GM19468 (cell line): ENCODE data around the gene PIGV.

ENCODE experiments used
- ATAC-seq: cut with Tn5 transposase; IDR thresholded peaks from one replicate; pipeline ENCODE4 v1.9.1; 2021; ENCODE audit warnings: mild to moderate bottlenecking, moderate library complexity, moderate number of reproducible peaks; ENCODE audit not compliant: unreplicated experiment; ENCODE audit errors: extremely low read depth

PIGV gene

GRCh38 chr1:26787706-26788514, at the start of gene PIGV:
PIGV (plus strand) TSS chr1:26787950; CDS start chr1:26790816, 2,866 bp downstream.
- ATAC-seq, result peak; percentile 38

- ATAC-seq, result no peak
Observed at GRCh38 chr1:26739329-26739914, 48.3 kb upstream of the PIGV start.

- ATAC-seq, result no peak
Observed at GRCh38 chr1:26740023-26740634, 47.6 kb upstream of the PIGV start.

- no peak for ATAC-seq
Observed at GRCh38 chr1:26740952-26741351, 46.8 kb upstream of the PIGV start.

- ATAC-seq, result no peak
Observed at GRCh38 chr1:26743426-26744059, 44.2 kb upstream of the PIGV start.

GRCh38 chr1:26744075-26744959, 43.4 kb upstream of the PIGV start:
- peak; percentile 89 for ATAC-seq

- ATAC-seq, result no peak
Observed at GRCh38 chr1:26745191-26745590, 42.6 kb upstream of the PIGV start.

GRCh38 chr1:26747048-26747447, 40.7 kb upstream of the PIGV start:
- ATAC-seq, result no peak

GRCh38 chr1:26748351-26748750, 39.4 kb upstream of the PIGV start:
- no peak for ATAC-seq

GRCh38 chr1:26749458-26749857, 38.3 kb upstream of the PIGV start:
- no peak for ATAC-seq

GRCh38 chr1:26750428-26750827, 37.3 kb upstream of the PIGV start:
- ATAC-seq, result no peak

- ATAC-seq, result no peak
Observed at GRCh38 chr1:26752519-26752918, 35.2 kb upstream of the PIGV start.

- ATAC-seq, result no peak
Observed at GRCh38 chr1:26754086-26754874, 33.5 kb upstream of the PIGV start.

GRCh38 chr1:26758358-26758757, 29.4 kb upstream of the PIGV start:
- no peak for ATAC-seq

- ATAC-seq, result no peak
Observed at GRCh38 chr1:26759531-26759930, 28.2 kb upstream of the PIGV start.

- ATAC-seq, result no peak
Observed at GRCh38 chr1:26761217-26761616, 26.5 kb upstream of the PIGV start.

GRCh38 chr1:26767714-26768113, 20.0 kb upstream of the PIGV start:
- no peak for ATAC-seq

GRCh38 chr1:26768755-26769154, 19.0 kb upstream of the PIGV start:
- no peak for ATAC-seq

GRCh38 chr1:26771285-26771642, 16.5 kb upstream of the PIGV start:
- ATAC-seq, result no peak
